PFSK-1 (cell line): ENCODE data around the gene UBE2M.

Source experiments
- SIN3A ChIP-seq: IDR thresholded peaks from 2 replicates; pipeline ENCODE4 v1.6.1; 2012; ENCODE audit warnings: mild to moderate bottlenecking, low read length, moderate library complexity, borderline replicate concordance; ENCODE audit not compliant: insufficient read depth
- TAF1 ChIP-seq: IDR thresholded peaks from 2 replicates; pipeline ENCODE4 v1.6.1; 2012; ENCODE audit warnings: low read length, control low read depth, borderline replicate concordance; ENCODE audit not compliant: insufficient read depth

GRCh38 chr19:58515259-58515658 is 43.2 kb downstream of the UBE2M start:
- TF ChIP-seq SIN3A = no peak
- no peak for TF ChIP-seq TAF1
